Activated CD4-positive, alpha-beta T cell treated with anti-CD3 and anti-CD28 coated beads, Interleukin-2, amount 10 ng/mL, durations not matched to agents 7 days and 5 days (primary cell): Measurements from ENCODE around the gene BICD1. TPM values are rescaled to one million over a fixed set of nuclear protein-coding genes. Genes with fewer than 3 reads are reported as not detected.

ENCODE experiments used
- CTCF ChIA-PET: fragments of 350-600 bp; sonication (Branson Sonifier 250); formaldehyde crosslinking; loops from one replicate; lab custom pipeline; 2021; ENCODE audit warnings: antibody characterized with exemption; lab: Charles Lee
- POLR2A ChIA-PET: fragments of 350-600 bp; sonication (Branson Sonifier 250); formaldehyde crosslinking; loops from one replicate; lab custom pipeline; 2021; ENCODE audit warnings: antibody characterized with exemption; lab: Charles Lee
- DNase-seq: peaks from one replicate; pipeline ENCODE4 v3.0.0-alpha.2; 2020
- H3K27ac Mint-ChIP-seq: one replicate; pipeline ENCODE4 v1.8.0; 2021; ENCODE audit warnings: mild to moderate bottlenecking, moderate library complexity, mixed read lengths
- H3K27me3 Mint-ChIP-seq: one replicate; pipeline ENCODE4 v1.8.0; 2021; ENCODE audit warnings: mixed read lengths
- H3K36me3 Mint-ChIP-seq: one replicate; pipeline ENCODE4 v1.8.0; 2021; ENCODE audit warnings: low read depth, mixed read lengths
- H3K4me1 Mint-ChIP-seq: one replicate; pipeline ENCODE4 v1.8.0; 2021; ENCODE audit warnings: mixed read lengths
- H3K4me3 Mint-ChIP-seq: one replicate; pipeline ENCODE4 v1.8.0; 2021; ENCODE audit warnings: mild to moderate bottlenecking, moderate library complexity, mixed read lengths
- H3K9me3 Mint-ChIP-seq: one replicate; pipeline ENCODE4 v1.8.0; 2021; ENCODE audit warnings: mixed read lengths
- total RNA-seq, 2 experiments: library from RNA; stranded (reverse); gene quantifications; one replicate each; pipeline ENCODE4 v1.2.3, GENCODE V29; 2021

Gene BICD1
- total RNA-seq, 2 experiments from 2014 or later, result 20.2 to 22.4 TPM

- H3K27me3 Mint-ChIP-seq, result peaks cover 7% of the 10 kb centered on the region
- no peaks in the 10 kb centered on the region for H3K4me1 Mint-ChIP-seq
- H3K36me3 Mint-ChIP-seq, result no peaks in the 10 kb centered on the region
- H3K27ac Mint-ChIP-seq, result no peak overlapping the region
- no peaks in the 10 kb centered on the region for H3K9me3 Mint-ChIP-seq
- no peak for DNase-seq
- CTCF ChIA-PET, result no interaction called here
- H3K4me3 Mint-ChIP-seq, result no peak overlapping the region
- POLR2A ChIA-PET, result no interaction called here
Observed at GRCh38 chr12:32377344-32378055, 270.9 kb downstream of the BICD1 start.

DNA sequence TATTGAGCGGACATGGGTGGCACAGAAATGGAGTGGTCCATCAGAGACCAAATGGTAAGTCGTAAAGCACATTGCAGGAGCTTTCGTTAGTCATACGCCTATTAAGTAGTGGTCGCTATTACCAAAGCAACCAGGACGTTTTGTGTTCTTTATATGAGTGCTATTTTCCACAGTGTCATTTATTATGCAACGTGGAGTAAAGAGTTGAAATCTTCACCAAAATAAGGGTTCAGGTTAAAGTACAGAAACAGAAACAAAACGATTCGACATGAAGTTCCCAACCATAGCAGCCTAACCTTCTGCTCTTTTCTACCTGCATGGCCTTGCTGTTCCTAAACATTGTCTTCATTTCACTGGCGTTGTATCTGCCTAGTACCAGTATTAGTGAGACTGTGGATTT, 272.6 kb downstream of the BICD1 start:
- POLR2A ChIA-PET, result no interaction called here

DNA sequence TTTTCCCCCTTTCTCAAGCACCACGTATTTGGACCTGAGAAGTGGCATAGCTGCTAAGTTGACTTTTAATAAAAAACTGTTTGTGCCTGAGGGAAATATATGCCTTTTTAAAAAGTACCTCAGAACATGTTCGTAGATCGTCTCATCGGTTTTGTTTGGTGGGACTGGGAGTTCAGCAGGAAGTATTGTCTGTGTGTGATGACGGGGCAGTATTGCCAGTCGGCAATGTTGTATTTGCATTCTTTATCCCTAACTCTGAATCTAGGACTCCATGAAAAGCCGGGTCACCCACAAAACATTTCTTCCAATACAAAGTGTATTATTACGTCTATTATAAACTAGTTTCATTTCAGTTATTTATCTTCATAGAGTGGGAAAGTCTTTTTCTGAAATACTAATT, 273.0 kb downstream of the BICD1 start:
- no peak for DNase-seq
- Mint-ChIP-seq H3K36me3 (no peaks in the 10 kb centered on the region), H3K9me3 (no peaks in the 10 kb centered on the region), H3K4me1 (no peaks in the 10 kb centered on the region), H3K27me3 (peaks cover 15% of the 10 kb centered on the region), H3K4me3 (no peak overlapping the region), H3K27ac (no peak overlapping the region)
- POLR2A ChIA-PET, result no interaction called here
- CTCF ChIA-PET, result no interaction called here

More for the DNA sequence above, 272.6 kb downstream of the BICD1 start:
- CTCF ChIA-PET, result interaction anchor here (0.6 kb wide), 1 partner anchor 13 kb away, joined by 3 read pairs; no protein-coding TSS in a partner anchor
- no peak for DNase-seq
- H3K27ac Mint-ChIP-seq, result no peak overlapping the region
- no peaks in the 10 kb centered on the region for H3K9me3 Mint-ChIP-seq
- peaks cover 15% of the 10 kb centered on the region for H3K27me3 Mint-ChIP-seq
- no peaks in the 10 kb centered on the region for H3K36me3 Mint-ChIP-seq
- H3K4me1 Mint-ChIP-seq, result no peaks in the 10 kb centered on the region
- H3K4me3 Mint-ChIP-seq, result no peak overlapping the region

GRCh38 chr12:32382226-32382625, 275.6 kb downstream of the BICD1 start:
- no peak for DNase-seq
- H3K9me3 Mint-ChIP-seq, result no peaks in the 10 kb centered on the region
- H3K36me3 Mint-ChIP-seq, result no peaks in the 10 kb centered on the region
- H3K4me3 Mint-ChIP-seq, result no peak overlapping the region
- ChIA-PET CTCF (no interaction called here), POLR2A (no interaction called here)
- H3K27me3 Mint-ChIP-seq, result peaks cover 15% of the 10 kb centered on the region
- no peak overlapping the region for H3K27ac Mint-ChIP-seq
- H3K4me1 Mint-ChIP-seq, result no peaks in the 10 kb centered on the region

DNA sequence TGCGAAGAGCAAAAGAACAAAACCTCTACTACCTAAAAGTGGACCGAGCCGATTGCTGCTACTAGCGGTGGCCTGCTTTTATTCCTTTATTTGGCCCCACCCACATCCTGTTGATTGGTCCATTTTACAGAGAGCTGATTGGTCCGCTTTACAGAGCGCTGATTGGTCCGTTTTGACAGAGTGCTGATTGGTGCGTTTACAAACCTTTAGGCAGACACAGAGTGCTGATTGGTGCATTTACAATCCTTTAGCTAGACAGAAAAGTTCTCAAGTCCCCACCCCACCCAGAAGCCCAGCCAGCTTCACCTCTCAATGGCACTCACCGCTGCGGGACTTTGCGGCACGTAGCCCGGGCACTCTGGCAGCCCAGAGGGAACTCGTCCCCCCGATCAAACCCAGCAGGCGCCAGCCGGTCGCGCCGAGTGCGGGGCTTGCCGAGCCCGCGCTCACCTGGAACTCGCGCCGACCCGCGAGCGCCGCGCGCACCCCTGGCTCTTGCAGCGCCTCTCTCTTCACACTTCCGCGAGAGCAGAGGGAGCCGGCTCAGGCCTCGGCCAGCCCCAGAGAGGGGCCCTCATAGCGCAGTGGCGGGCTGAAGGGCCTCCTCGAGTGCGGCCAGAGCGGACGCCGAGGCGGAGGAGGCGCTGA, 284.0 kb downstream of the BICD1 start:
- H3K4me3 Mint-ChIP-seq, result peak overlapping the region; percentile 68
- peak; percentile 43 for DNase-seq
- ChIA-PET CTCF (no interaction called here), POLR2A (no interaction called here)
- peaks cover 6% of the 10 kb centered on the region for H3K27me3 Mint-ChIP-seq
- no peaks in the 10 kb centered on the region for H3K9me3 Mint-ChIP-seq
- peaks cover 3% of the 10 kb centered on the region for H3K4me1 Mint-ChIP-seq
- H3K27ac Mint-ChIP-seq, result no peak overlapping the region
- H3K36me3 Mint-ChIP-seq, result no peaks in the 10 kb centered on the region

- ChIA-PET POLR2A (no interaction called here), CTCF (no interaction called here)
- Mint-ChIP-seq H3K4me1 (peaks cover 9% of the 10 kb centered on the region), H3K27me3 (peaks cover 28% of the 10 kb centered on the region), H3K4me3 (no peak overlapping the region), H3K27ac (no peak overlapping the region), H3K36me3 (no peaks in the 10 kb centered on the region), H3K9me3 (no peaks in the 10 kb centered on the region)
- no peak for DNase-seq
Observed at GRCh38 chr12:32395026-32395425, 288.4 kb downstream of the BICD1 start.

- POLR2A ChIA-PET, result no interaction called here
- CTCF ChIA-PET, result no interaction called here
Observed at GRCh38 chr12:32397696-32398095, 291.0 kb downstream of the BICD1 start.

DNA sequence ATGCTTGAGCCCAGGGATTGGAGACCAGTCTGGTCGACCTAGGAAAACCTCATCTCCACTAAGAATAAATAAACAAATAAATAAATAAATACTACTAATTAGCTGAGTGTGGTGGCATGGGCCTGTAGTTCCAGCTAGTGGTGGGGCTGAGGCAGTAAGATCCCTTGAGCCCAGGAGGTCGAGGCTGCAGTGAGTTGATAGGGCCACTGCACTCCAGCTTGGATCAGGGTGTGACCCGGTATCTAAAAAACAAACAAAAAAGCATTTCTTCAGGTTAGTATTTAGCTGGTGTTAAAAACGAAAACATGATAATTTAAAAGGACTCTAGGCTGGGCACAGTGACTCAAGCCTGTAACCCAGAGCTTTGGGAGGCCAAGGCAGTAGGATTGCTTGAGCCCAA, 291.5 kb downstream of the BICD1 start:
- peaks cover 47% of the 10 kb centered on the region for H3K27me3 Mint-ChIP-seq
- H3K4me3 Mint-ChIP-seq, result no peak overlapping the region
- CTCF ChIA-PET, result interaction anchor here (1.1 kb wide), 1 partner anchor 10 kb away, joined by 3 read pairs; no protein-coding TSS in a partner anchor
- no peaks in the 10 kb centered on the region for H3K9me3 Mint-ChIP-seq
- H3K27ac Mint-ChIP-seq, result no peak overlapping the region
- no peaks in the 10 kb centered on the region for H3K36me3 Mint-ChIP-seq
- DNase-seq, result no peak
- H3K4me1 Mint-ChIP-seq, result peaks cover 12% of the 10 kb centered on the region
- POLR2A ChIA-PET, result no interaction called here

More at GRCh38 chr12:32397696-32398095, 291.0 kb downstream of the BICD1 start:
- no peak overlapping the region for H3K27ac Mint-ChIP-seq
- DNase-seq, result no peak
- H3K4me3 Mint-ChIP-seq, result no peak overlapping the region
- no peaks in the 10 kb centered on the region for H3K36me3 Mint-ChIP-seq
- peaks cover 44% of the 10 kb centered on the region for H3K27me3 Mint-ChIP-seq
- peaks cover 12% of the 10 kb centered on the region for H3K4me1 Mint-ChIP-seq
- H3K9me3 Mint-ChIP-seq, result no peaks in the 10 kb centered on the region

- no peak for DNase-seq
- H3K27ac Mint-ChIP-seq, result no peak overlapping the region
- H3K4me3 Mint-ChIP-seq, result peak overlapping the region; percentile 85
- H3K36me3 Mint-ChIP-seq, result no peaks in the 10 kb centered on the region
- H3K4me1 Mint-ChIP-seq, result peaks cover 12% of the 10 kb centered on the region
- ChIA-PET CTCF (interaction anchor here (1.1 kb wide), 1 partner anchor 10 kb away, joined by 3 read pairs; no protein-coding TSS in a partner anchor), POLR2A (interaction anchor here (0.7 kb wide), 2 partner anchors 41 to 56 kb away, joined by 3 read pairs; no protein-coding TSS in a partner anchor)
- H3K27me3 Mint-ChIP-seq, result peaks cover 49% of the 10 kb centered on the region
- H3K9me3 Mint-ChIP-seq, result no peaks in the 10 kb centered on the region
Observed at GRCh38 chr12:32398816-32399369, 292.2 kb downstream of the BICD1 start.

DNA sequence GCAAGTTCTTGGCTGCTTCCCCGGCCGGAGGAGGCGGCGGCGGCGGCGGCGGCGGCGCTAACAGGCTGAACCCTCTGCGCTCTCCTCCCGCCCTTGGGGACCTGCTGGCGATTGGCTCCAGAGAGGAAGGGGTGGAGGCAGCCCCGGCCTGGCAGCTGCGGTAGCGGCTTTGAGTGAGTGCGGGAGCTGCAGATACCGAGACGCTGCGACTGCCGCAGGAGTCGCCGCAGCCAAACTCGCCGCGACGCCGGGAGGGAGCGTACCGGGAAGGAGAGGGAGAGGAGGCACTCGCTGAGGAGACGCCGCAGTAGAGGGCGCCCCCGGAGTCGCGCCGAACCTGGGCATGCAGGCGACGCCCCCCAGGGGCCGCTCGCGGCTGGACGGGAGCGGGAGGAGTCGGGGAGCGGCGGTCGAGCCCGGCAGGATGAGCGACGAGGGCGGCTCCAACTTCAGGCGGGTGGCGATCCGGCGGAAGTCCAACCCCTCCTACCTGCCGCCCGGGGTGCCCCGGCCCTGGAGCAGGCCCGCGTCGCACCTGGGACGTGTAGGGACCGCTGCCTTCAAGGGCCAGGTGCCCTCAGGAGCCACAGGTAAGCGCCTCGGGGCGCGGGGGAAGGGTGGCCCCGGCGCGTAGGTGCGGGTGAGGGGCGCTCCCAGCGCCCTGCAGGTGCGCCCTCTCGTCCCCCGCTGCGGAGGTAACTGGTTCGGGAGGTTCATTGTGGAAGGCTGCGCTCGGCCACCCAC, 292.9 kb downstream of the BICD1 start, which contains the start of gene FGD4:
Gene FGD4, plus strand, starts transcription at position 189 of the 744 bp plus-strand sequence.
- Mint-ChIP-seq H3K27ac (no peak within 1 kb of the TSS), H3K4me1 (peaks cover 12% of the 10 kb centered on the region), H3K27me3 (peaks cover 52% of the 10 kb centered on the region), H3K4me3 (peak within 1 kb of the TSS; percentile 85), H3K9me3 (no peaks in the 10 kb centered on the region), H3K36me3 (no peaks in the 10 kb centered on the region)
- peak; percentile 67 for DNase-seq
- ChIA-PET CTCF (interaction anchor here (0.7 to 1.1 kb wide), 2 partner anchors 9 to 356 kb away, joined by 3 read pairs; partner anchors contain the start of gene YARS2), POLR2A (interaction anchor here (0.7 kb wide), 2 partner anchors 40 to 55 kb away, joined by 3 read pairs; no protein-coding TSS in a partner anchor)

GRCh38 chr12:32400114-32400672, 293.5 kb downstream of the BICD1 start:
- ChIA-PET POLR2A (no interaction called here), CTCF (interaction anchor here (0.6 to 0.7 kb wide), 2 partner anchors 181 to 355 kb away, joined by 3 read pairs; partner anchors contain the start of gene YARS2)
- peaks cover 50% of the 10 kb centered on the region for H3K27me3 Mint-ChIP-seq
- peaks cover 12% of the 10 kb centered on the region for H3K4me1 Mint-ChIP-seq
- H3K4me3 Mint-ChIP-seq, result peak overlapping the region; percentile 62
- no peak overlapping the region for H3K27ac Mint-ChIP-seq
- no peaks in the 10 kb centered on the region for H3K9me3 Mint-ChIP-seq
- DNase-seq, result no peak
- no peaks in the 10 kb centered on the region for H3K36me3 Mint-ChIP-seq

DNA sequence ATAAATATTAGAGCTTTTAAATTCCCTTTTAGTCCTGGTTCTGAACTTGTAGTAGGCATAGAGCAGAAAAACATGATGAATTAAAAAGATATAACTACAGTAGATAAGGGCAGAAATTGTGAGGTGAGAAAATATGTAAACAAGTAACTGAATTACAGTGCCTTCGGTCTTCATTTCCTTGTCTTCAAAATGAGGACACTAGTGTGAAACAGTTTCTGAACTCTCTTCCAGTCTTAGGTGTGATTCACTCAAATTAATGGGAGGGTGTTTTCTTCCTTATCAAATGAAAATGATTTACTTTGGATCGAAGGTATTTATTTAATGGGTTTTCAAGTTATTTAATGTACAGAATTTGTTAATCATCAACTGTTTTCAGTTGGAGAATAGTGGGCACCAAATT, 294.2 kb downstream of the BICD1 start:
- ChIA-PET POLR2A (no interaction called here), CTCF (interaction anchor here (0.6 kb wide), 1 partner anchor 181 kb away, joined by 3 read pairs; no protein-coding TSS in a partner anchor)
- no peaks in the 10 kb centered on the region for H3K9me3 Mint-ChIP-seq
- H3K36me3 Mint-ChIP-seq, result no peaks in the 10 kb centered on the region
- peaks cover 51% of the 10 kb centered on the region for H3K27me3 Mint-ChIP-seq
- no peak overlapping the region for H3K4me3 Mint-ChIP-seq
- peaks cover 12% of the 10 kb centered on the region for H3K4me1 Mint-ChIP-seq
- H3K27ac Mint-ChIP-seq, result no peak overlapping the region
- DNase-seq, result no peak
